Liver (tissue), 9 donors: ENCODE measurements around the gene NAA80. TPM values are rescaled to one million over a fixed set of nuclear protein-coding genes. Genes with fewer than 3 reads are reported as not detected.

ENCODE experiments used
- DNase-seq: peaks from one replicate; pipeline ENCODE4 v3.0.0-alpha.2; 2017; ENCODE audit warnings: low spot score
- H3K27ac ChIP-seq, 2 donors: one replicate each; pipeline ENCODE4 v1.7.0; 2013; ENCODE audit warnings: inconsistent platforms in 2 of 2, low read length in 2 of 2, control low read depth in 1 of 2, low read depth in 1 of 2, mild to moderate bottlenecking in 1 of 2
- H3K27me3 ChIP-seq, 4 donors: one replicate each; pipeline versions ENCODE4 v1.6.1 to v1.7.0; 2013; ENCODE audit warnings: low read length in 3 of 4, inconsistent platforms in 1 of 4, mild to moderate bottlenecking in 1 of 4, moderate library complexity in 1 of 4; ENCODE audit not compliant: control insufficient read depth in 4 of 4, insufficient read depth in 4 of 4
- H3K36me3 ChIP-seq, 4 donors: one replicate each; pipeline versions ENCODE4 v1.6.1 to v1.7.0; 2013; ENCODE audit warnings: low read length in 3 of 4, mild to moderate bottlenecking in 3 of 4, low read depth in 1 of 4, moderate library complexity in 1 of 4; ENCODE audit not compliant: control insufficient read depth in 4 of 4, insufficient read depth in 3 of 4
- H3K4me1 ChIP-seq, 4 donors: one replicate each; pipeline versions ENCODE4 v1.6.1 to v1.7.0; 2013; ENCODE audit warnings: low read length in 3 of 4, mild to moderate bottlenecking in 3 of 4, moderate library complexity in 1 of 4; ENCODE audit not compliant: control insufficient read depth in 4 of 4, insufficient read depth in 4 of 4
- H3K4me3 ChIP-seq, 3 donors: one replicate each; pipeline versions ENCODE4 v1.6.1 to v1.7.0; 2013; ENCODE audit warnings: low read length in 3 of 3, control low read depth in 1 of 3, low read depth in 1 of 3, mild to moderate bottlenecking in 1 of 3
- H3K9ac ChIP-seq, 2 donors: one replicate each; pipeline ENCODE4 v1.7.0; 2013; ENCODE audit warnings: low read length in 2 of 2, mild to moderate bottlenecking in 2 of 2, moderate library complexity in 2 of 2, control low read depth in 1 of 2, low read depth in 1 of 2
- H3K9me3 ChIP-seq, 4 donors: one replicate each; pipeline versions ENCODE4 v1.6.1 to v1.7.0; 2013; ENCODE audit warnings: low read length in 3 of 4; ENCODE audit not compliant: control insufficient read depth in 4 of 4
- EGR1 ChIP-seq, 2 donors: IDR thresholded peaks; 2 replicates each; pipeline ENCODE4 v1.6.1; 2016 to 2018; ENCODE audit warnings: antibody characterized with exemption in 2 of 2, low read depth in 2 of 2
- FOXA1 ChIP-seq: IDR thresholded peaks from 2 replicates; pipeline ENCODE4 v1.6.1; 2016; ENCODE audit warnings: antibody characterized with exemption
- FOXA2 ChIP-seq: IDR thresholded peaks from 2 replicates; pipeline ENCODE4 v1.6.1; 2016; ENCODE audit warnings: antibody characterized with exemption
- GABPA ChIP-seq, 2 donors: IDR thresholded peaks in 1 of 2; conservative IDR thresholded peaks in 1 of 2; 2 replicates each; pipeline ENCODE4 v1.6.1; 2016; ENCODE audit warnings: antibody characterized with exemption in 2 of 2, mild to moderate bottlenecking in 1 of 2, moderate library complexity in 1 of 2
- HNF4A ChIP-seq, 2 donors: conservative IDR thresholded peaks; 2 replicates each; pipeline ENCODE4 v1.6.1; 2016; ENCODE audit warnings: antibody characterized with exemption in 2 of 2, mild to moderate bottlenecking in 2 of 2
- HNF4G ChIP-seq: IDR thresholded peaks from 2 replicates; pipeline ENCODE4 v1.6.1; 2016; ENCODE audit warnings: antibody characterized with exemption
- JUND ChIP-seq, 2 donors: IDR thresholded peaks; 2 replicates each; pipeline ENCODE4 v1.6.1; 2016; ENCODE audit warnings: antibody characterized with exemption in 2 of 2
- NR2F2 ChIP-seq: IDR thresholded peaks from 2 replicates; pipeline ENCODE4 v1.6.1; 2016; ENCODE audit warnings: antibody characterized with exemption
- RAD21 ChIP-seq, 2 donors: IDR thresholded peaks; 2 replicates each; pipeline ENCODE4 v1.6.1; 2016; ENCODE audit warnings: antibody characterized with exemption in 2 of 2, mild to moderate bottlenecking in 2 of 2
- RXRA ChIP-seq, 2 donors: IDR thresholded peaks; 2 replicates each; pipeline ENCODE4 v1.6.1; 2017 to 2018; ENCODE audit warnings: antibody characterized with exemption in 2 of 2, mild to moderate bottlenecking in 1 of 2
- SP1 ChIP-seq: IDR thresholded peaks from 2 replicates; pipeline ENCODE4 v1.6.1; 2018; ENCODE audit warnings: antibody characterized with exemption, mild to moderate bottlenecking
- TAF1 ChIP-seq: conservative IDR thresholded peaks from 2 replicates; pipeline ENCODE4 v1.6.1; 2016; ENCODE audit warnings: antibody characterized with exemption, mild to moderate bottlenecking
- YY1 ChIP-seq: IDR thresholded peaks from 2 replicates; pipeline ENCODE4 v1.6.1; 2016; ENCODE audit warnings: antibody characterized with exemption, mild to moderate bottlenecking
- WGBS: extraction: QIAGEN DNeasy Blood & Tissue Kit; methylation state at CpG from one replicate; pipeline ENCODE4 v1.1.7; 2013; 5-methylcytosine and 5-hydroxymethylcytosine counted together
- polyA plus RNA-seq, 2 donors: library from polyadenylated mRNA; stranded (reverse) in 1 of 2; unstranded in 1 of 2; fragments of 200-250 nt in 1 of 2; fragments of >200 nt in 1 of 2; fragmentation: Nextera tagmentation in 1 of 2; extraction: Ambion mirVana in 1 of 2; gene quantifications; one replicate each; pipeline versions ENCODE4 v1.2.1 to v1.2.3, GENCODE V29; 2013 to 2015
- total RNA-seq, 2 donors: library from RNA; depleted of rRNA; stranded (reverse); fragments of >200 nt; gene quantifications; one replicate each; pipeline ENCODE4 v1.2.3, GENCODE V29; 2014
- TF ChIP-seq, protein P1 (sequence below): fragments of 150-350 bp; IDR thresholded peaks from 2 replicates; pipeline ENCODE4 v1.5.1; 2017; ENCODE audit warnings: improper control_type of control experiment, low read depth, low read length; ENCODE audit not compliant: missing input control
- TF ChIP-seq, protein P2 (sequence below): IDR thresholded peaks from 2 replicates; pipeline ENCODE4 v1.6.1; 2016; ENCODE audit warnings: antibody characterized with exemption
- TF ChIP-seq, protein P3 (sequence below): IDR thresholded peaks from 2 replicates; pipeline ENCODE4 v1.6.1; 2016; ENCODE audit warnings: antibody characterized with exemption
- donor health status: healthy.
- donor health status: healthy.
- donor health status: healthy.
- donor health status: healthy.
- donor health status: healthy.

NAA80 gene
- total and polyA plus RNA-seq, 4 donors: 1.6 to 5.5 (median 2.0) TPM

DNA sequence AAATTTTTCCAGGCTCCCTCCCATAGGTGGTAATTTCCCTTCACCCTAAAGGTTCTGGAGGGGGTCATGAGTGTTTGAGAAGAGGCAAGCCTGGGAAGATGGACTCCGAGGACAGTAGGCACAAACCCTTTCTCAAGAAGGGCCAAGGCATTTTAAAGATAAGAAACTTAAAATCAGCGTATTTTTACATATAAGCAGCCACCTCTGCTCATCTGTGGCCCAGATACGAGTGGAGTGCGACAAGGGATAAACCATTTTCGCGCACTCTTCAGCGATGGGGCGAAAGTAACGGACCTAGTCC lies 40.9 kb upstream of the NAA80 start (continued):
- TF ChIP-seq, protein P1, sequence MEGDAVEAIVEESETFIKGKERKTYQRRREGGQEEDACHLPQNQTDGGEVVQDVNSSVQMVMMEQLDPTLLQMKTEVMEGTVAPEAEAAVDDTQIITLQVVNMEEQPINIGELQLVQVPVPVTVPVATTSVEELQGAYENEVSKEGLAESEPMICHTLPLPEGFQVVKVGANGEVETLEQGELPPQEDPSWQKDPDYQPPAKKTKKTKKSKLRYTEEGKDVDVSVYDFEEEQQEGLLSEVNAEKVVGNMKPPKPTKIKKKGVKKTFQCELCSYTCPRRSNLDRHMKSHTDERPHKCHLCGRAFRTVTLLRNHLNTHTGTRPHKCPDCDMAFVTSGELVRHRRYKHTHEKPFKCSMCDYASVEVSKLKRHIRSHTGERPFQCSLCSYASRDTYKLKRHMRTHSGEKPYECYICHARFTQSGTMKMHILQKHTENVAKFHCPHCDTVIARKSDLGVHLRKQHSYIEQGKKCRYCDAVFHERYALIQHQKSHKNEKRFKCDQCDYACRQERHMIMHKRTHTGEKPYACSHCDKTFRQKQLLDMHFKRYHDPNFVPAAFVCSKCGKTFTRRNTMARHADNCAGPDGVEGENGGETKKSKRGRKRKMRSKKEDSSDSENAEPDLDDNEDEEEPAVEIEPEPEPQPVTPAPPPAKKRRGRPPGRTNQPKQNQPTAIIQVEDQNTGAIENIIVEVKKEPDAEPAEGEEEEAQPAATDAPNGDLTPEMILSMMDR: no peak
- TF ChIP-seq TAF1 (no peak), HNF4G (no peak), RXRA (IDR thresholded peaks at IDR 0.05) (no peak), NR2F2 (no peak), HNF4A (conservative IDR thresholded peaks at IDR 0.05) (no peak)

DNA sequence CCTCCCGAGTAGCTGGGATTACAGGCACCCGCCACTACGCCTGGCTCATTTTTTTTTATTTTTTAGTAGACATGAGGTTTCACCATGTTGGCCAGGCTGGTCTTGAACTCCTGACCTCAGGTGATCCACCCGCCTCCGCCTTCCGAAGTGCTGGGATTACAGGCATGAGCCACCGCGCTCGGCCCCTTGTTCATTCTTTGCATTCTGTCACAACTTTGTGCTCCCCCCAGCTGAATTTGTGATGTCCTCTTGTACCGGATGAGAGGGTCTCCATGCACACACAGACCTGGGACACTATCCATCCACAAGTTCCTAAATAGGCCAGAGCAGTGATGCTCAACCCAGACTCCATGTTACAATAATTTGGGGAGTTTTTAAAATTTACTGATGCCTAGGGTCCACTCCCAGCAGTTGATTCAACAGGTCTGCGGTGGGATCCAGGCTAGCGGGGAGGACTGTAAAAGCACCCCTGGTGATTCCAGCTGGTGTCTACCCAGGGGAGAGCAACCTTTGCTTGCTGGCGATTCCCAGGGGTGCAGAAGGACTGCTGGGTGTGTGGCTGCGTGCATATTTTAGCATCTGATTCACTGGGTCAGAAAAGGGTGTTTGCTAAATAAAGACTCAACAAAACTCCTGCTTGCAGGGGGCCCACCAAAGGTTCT lies 40.4 kb upstream of the NAA80 start:
- Histone ChIP-seq H3K4me3 (peak overlapping the region in 1 of 3 donors; percentile 42), H3K9me3 (no peaks in the 10 kb centered on the region), H3K4me1 (peaks cover 6 to 34% (median 16%) of the 10 kb centered on the region in 4 donors), H3K27ac (peak overlapping the region; percentile 34 to 99), H3K27me3 (no peaks in the 10 kb centered on the region), H3K36me3 (no peaks in the 10 kb centered on the region), H3K9ac (peak overlapping the region in 1 of 2 donors; percentile 62)
- DNase-seq: no peak
- WGBS: 78% methylated on average over 14 of the region's 14 CpGs
- TF ChIP-seq FOXA1 (no peak), JUND (IDR thresholded peaks at IDR 0.05) (no peak), FOXA2 (no peak), RAD21 (IDR thresholded peaks at IDR 0.05) (no peak), HNF4A (conservative IDR thresholded peaks at IDR 0.05) (no peak), GABPA (IDR thresholded peaks at IDR 0.05 in 1 of 2, conservative IDR thresholded peaks at IDR 0.05 in 1 of 2) (no peak), YY1 (no peak), RXRA (IDR thresholded peaks at IDR 0.05) (no peak), SP1 (no peak), HNF4G (no peak), NR2F2 (no peak), EGR1 (IDR thresholded peaks at IDR 0.05; ENCODE audit: low read depth in 2 of 2) (no peak)
- TF ChIP-seq, protein P2, sequence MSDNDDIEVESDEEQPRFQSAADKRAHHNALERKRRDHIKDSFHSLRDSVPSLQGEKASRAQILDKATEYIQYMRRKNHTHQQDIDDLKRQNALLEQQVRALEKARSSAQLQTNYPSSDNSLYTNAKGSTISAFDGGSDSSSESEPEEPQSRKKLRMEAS: no peak
- TF ChIP-seq, protein P3, sequence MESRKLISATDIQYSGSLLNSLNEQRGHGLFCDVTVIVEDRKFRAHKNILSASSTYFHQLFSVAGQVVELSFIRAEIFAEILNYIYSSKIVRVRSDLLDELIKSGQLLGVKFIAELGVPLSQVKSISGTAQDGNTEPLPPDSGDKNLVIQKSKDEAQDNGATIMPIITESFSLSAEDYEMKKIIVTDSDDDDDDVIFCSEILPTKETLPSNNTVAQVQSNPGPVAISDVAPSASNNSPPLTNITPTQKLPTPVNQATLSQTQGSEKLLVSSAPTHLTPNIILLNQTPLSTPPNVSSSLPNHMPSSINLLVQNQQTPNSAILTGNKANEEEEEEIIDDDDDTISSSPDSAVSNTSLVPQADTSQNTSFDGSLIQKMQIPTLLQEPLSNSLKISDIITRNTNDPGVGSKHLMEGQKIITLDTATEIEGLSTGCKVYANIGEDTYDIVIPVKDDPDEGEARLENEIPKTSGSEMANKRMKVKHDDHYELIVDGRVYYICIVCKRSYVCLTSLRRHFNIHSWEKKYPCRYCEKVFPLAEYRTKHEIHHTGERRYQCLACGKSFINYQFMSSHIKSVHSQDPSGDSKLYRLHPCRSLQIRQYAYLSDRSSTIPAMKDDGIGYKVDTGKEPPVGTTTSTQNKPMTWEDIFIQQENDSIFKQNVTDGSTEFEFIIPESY: no peak
- TF ChIP-seq, protein P1: no peak
